HepG2 (cell line): ENCODE results near the gene TBCEL. TPM values are rescaled to one million over a fixed set of nuclear protein-coding genes. Genes with fewer than 3 reads are reported as not detected.

Experiments used
- ATAC-seq: fragments of 200-7000 bp; cut with Tn5 transposase; 3 replicates; pipeline ENCODE4 v1.9.1; 2020; ENCODE audit warnings: mild to moderate bottlenecking, moderate library complexity
- BruUV-seq: library from RNA; stranded (reverse); fragments of 400-500 nt; replicated peaks from 2 replicates; lab custom pipeline; 2021; lab: Mats Ljungman, UMichigan
- CTCF ChIA-PET: fragments of 300-600 bp; formaldehyde crosslinking; extraction: SDS; loops from one replicate; lab custom pipeline; 2021; ENCODE audit warnings: low total read pairs, inconsistent platforms, low intra/inter-chr PET ratio; lab: Yijun Ruan, JAX
- POLR2A ChIA-PET: fragments of 350-600 bp; sonication (Branson Sonifier 250); formaldehyde crosslinking; loops from one replicate; lab custom pipeline; 2020; ENCODE audit warnings: antibody characterized with exemption, inconsistent platforms; lab: Yijun Ruan, JAX
- DNase-seq: peaks from one replicate; pipeline ENCODE4 v3.0.0-alpha.2; 2015; ENCODE audit warnings: low spot score
- FAIRE-seq: peaks from 3 replicates; lab custom pipeline; 2011; peaks lifted over from hg19 to GRCh38; lab: Jason Lieb, UNC
- H2AFZ ChIP-seq: one replicate; pipeline ENCODE4 v1.6.1; 2011; ENCODE audit warnings: low read length, inconsistent platforms
- H3K27ac ChIP-seq: fragments of 300-600 bp; 3 replicates; pipeline ENCODE4 v1.8.0; 2011; ENCODE audit warnings: mixed run types, mild to moderate bottlenecking, mixed read lengths, low read length, inconsistent platforms; ENCODE audit not compliant: insufficient read depth; ENCODE audit errors: extremely low read length
- H3K27me3 ChIP-seq, 2 experiments: fragments of 200-600 bp in 1 of 2; 2 replicates in 1 of 2; 3 replicates in 1 of 2; pipeline versions ENCODE4 v1.6.0 to v1.8.0; 2011; ENCODE audit warnings: low read length in 2 of 2, mild to moderate bottlenecking in 2 of 2, moderate library complexity in 2 of 2, inconsistent platforms in 1 of 2; ENCODE audit not compliant: insufficient read depth in 2 of 2, control insufficient read depth in 1 of 2
- H3K36me3 ChIP-seq, 2 experiments: fragments of 200-600 bp in 1 of 2; replicated peaks in 1 of 2; 2 replicates in 1 of 2; 3 replicates in 1 of 2; pipeline versions ENCODE4 v1.5.1 to v1.8.0; 2011; ENCODE audit warnings: low read length in 2 of 2, inconsistent platforms in 1 of 2; ENCODE audit not compliant: insufficient read depth in 2 of 2, control insufficient read depth in 1 of 2
- H3K4me1 ChIP-seq: 2 replicates; pipeline ENCODE4 v1.5.1; 2012; ENCODE audit warnings: low read length, inconsistent platforms; ENCODE audit not compliant: insufficient read depth
- H3K4me2 ChIP-seq: 2 replicates; pipeline ENCODE4 v1.6.0; 2011; ENCODE audit warnings: low read depth, low read length, inconsistent platforms
- H3K4me3 ChIP-seq, 3 experiments: fragments of 200-600 bp in 1 of 3; sonication (generic), shearing (Covaris generic) in 1 of 3; replicated peaks in 1 of 3; 2 replicates each; pipeline ENCODE4 v1.5.1; 2011 to 2016; ENCODE audit warnings: low read length in 3 of 3, inconsistent platforms in 2 of 3, low read depth in 2 of 3, mild to moderate bottlenecking in 2 of 3, control low read depth in 1 of 3, mixed read lengths in 1 of 3; ENCODE audit not compliant: insufficient read depth in 1 of 3
- H3K79me2 ChIP-seq: one replicate; pipeline ENCODE4 v1.6.1; 2011; ENCODE audit warnings: low read length, inconsistent platforms; ENCODE audit not compliant: insufficient read depth
- H3K9ac ChIP-seq: 2 replicates; pipeline ENCODE4 v1.6.0; 2011; ENCODE audit warnings: mild to moderate bottlenecking, low read depth, low read length, inconsistent platforms; ENCODE audit not compliant: insufficient read depth
- H3K9me3 ChIP-seq: 2 replicates; pipeline ENCODE4 v1.5.1; 2012; ENCODE audit warnings: mild to moderate bottlenecking, low read length
- H4K20me1 ChIP-seq: 2 replicates; pipeline ENCODE4 v1.6.0; 2011; ENCODE audit warnings: inconsistent platforms, mild to moderate bottlenecking, low read length, moderate library complexity; ENCODE audit not compliant: insufficient read depth
- ARNT ChIP-seq: fragments of 450-650 bp; IDR thresholded peaks from 2 replicates; pipeline ENCODE4 v1.6.1; 2017
- MAFK ChIP-seq, 2 experiments: IDR thresholded peaks in 1 of 2; conservative IDR thresholded peaks in 1 of 2; 2 replicates each; pipeline ENCODE4 v1.6.1; 2011; ENCODE audit warnings: improper control_type of control experiment in 2 of 2, low read length in 2 of 2
- RBFOX2 ChIP-seq: fragments of 200-400 bp; formaldehyde crosslinking; IDR thresholded peaks from 2 replicates; pipeline ENCODE4 v1.6.1; 2017; ENCODE audit warnings: low read depth, mild to moderate bottlenecking, low read length
- ZNF441 ChIP-seq: sonication (generic); formaldehyde crosslinking; IDR thresholded peaks from 2 replicates; pipeline ENCODE4 v1.7.0; 2021; ENCODE audit warnings: missing genetic modification reagents, borderline replicate concordance
- WGBS: methylation state at CpG from one replicate; pipeline ENCODE4 v1.1.6; 2017; ENCODE audit warnings: low lambda C conversion rate; 5-methylcytosine and 5-hydroxymethylcytosine counted together
- in situ Hi-C: cut with HindIII; loops from 2 replicates; pipeline ENCODE4 v1.10.0; 2017; ENCODE audit warnings: low pct_unique_long_range_greater_than_20kb; ENCODE audit not compliant: extremely low pct_ligation_motif_present
- intact Hi-C: fragments of 100-400 bp; cut with micrococcal nuclease; formaldehyde crosslinking; loops from one replicate; pipeline ENCODE4 v1.10.0; 2022; ENCODE audit not compliant: unreplicated experiment
- polyA plus RNA-seq, 8 experiments: library from polyadenylated mRNA; depleted of rRNA in 3 of 8; stranded (reverse) in 7 of 8; unstranded in 1 of 8; fragments of >200 nt; fragmentation: Illumina TruSeq in 4 of 8; extraction: Trizol in 4 of 8; gene quantifications; 2 replicates each; pipeline versions ENCODE4 v1.2.1 to v1.2.3, GENCODE V29; 2011 to 2016; ENCODE audit warnings: low read depth in 4 of 8, missing spikeins in 1 of 8, mixed read lengths in 1 of 8; ENCODE audit not compliant: insufficient read depth in 1 of 8
- total RNA-seq, 5 experiments: library from RNA; depleted of rRNA; stranded (reverse); fragments of >200 nt; fragmentation: Illumina TruSeq; extraction: Trizol; gene quantifications; 2 replicates each; pipeline ENCODE4 v1.2.3, GENCODE V29; 2016; ENCODE audit warnings: low read depth in 1 of 5
- TF ChIP-seq, protein P1 (sequence below): sonication (generic); formaldehyde crosslinking; IDR thresholded peaks from 2 replicates; pipeline ENCODE4 v1.8.1; 2023; ENCODE audit warnings: mild to moderate bottlenecking, missing genetic modification reagents

Gene TBCEL
- total and polyA plus RNA-seq, 2 of the 13 experiments (the other 11 are each of a cell fraction or from before 2014, with no cell fraction given): 6.1 to 12.5 TPM

DNA sequence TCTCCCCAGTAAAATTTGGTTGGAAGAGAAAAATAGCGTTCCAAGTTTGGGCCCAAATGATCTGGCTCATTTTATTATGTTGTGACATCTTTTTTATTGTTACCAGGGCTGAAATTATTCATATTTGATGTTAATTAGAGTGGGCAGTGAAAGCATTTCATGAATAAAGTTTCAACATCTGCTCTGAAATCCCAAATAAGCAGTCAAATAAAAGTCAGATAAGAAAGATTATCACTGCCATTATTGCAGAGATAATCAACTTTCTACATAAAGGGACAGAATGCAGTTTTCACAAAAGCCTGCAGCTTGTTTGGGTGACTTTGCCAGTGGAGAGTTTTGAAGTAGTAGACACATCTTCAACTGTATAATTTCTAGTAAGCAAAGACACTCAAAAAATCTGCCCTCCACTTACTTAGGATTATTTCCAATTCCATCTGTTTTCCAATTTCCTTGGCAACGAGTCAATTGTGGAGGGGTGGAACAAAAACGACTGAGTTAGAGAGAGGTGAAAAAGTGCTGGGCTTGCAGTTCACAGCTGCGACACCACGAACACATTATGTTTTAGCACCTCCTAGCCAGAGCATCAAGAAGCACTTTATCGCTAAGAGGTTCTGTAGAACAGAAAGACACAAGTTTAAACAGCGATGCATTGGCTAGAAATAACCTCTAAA is 86.1 kb downstream of the TBCEL start:
- in situ Hi-C loops: loop anchor here (5.0 kb wide), 1 partner anchor 168 kb away; no protein-coding TSS in a partner anchor
- Histone ChIP-seq H3K79me2 (no peaks in the 10 kb centered on the region), H4K20me1 (no peaks in the 10 kb centered on the region), H3K27me3 (peaks cover 0 to 15% of the 10 kb centered on the region in 2 experiments; a peak in 1 of 5 replicates), H3K27ac (no peak overlapping the region), H3K9ac (no peak overlapping the region), H3K36me3 (no peaks in the 10 kb centered on the region), H3K4me2 (no peak overlapping the region), H3K9me3 (no peaks in the 10 kb centered on the region), H3K4me1 (no peaks in the 10 kb centered on the region), H3K4me3 (no peak overlapping the region), H2AFZ (no peak overlapping the region)
- WGBS: 31% methylated on average over 7 of the region's 7 CpGs
- DNase-seq (no peak), ATAC-seq (no peak), FAIRE-seq (no peak)
- BruUV-seq: no TSS peak
- intact Hi-C loops: loop anchor here (10.0 kb wide), 1 partner anchor 85 kb away; no protein-coding TSS in a partner anchor
- CTCF ChIA-PET: no interaction called here
- POLR2A ChIA-PET: no interaction called here
- peak; percentile 21 to 68; a peak in 3 of 4 replicates for TF ChIP-seq MAFK (conservative IDR thresholded peaks at IDR 0.05 in 1 of 2, IDR thresholded peaks at IDR 0.05 in 1 of 2; ENCODE audit: low read length in 2 of 2)
- no peak for TF ChIP-seq ARNT

DNA sequence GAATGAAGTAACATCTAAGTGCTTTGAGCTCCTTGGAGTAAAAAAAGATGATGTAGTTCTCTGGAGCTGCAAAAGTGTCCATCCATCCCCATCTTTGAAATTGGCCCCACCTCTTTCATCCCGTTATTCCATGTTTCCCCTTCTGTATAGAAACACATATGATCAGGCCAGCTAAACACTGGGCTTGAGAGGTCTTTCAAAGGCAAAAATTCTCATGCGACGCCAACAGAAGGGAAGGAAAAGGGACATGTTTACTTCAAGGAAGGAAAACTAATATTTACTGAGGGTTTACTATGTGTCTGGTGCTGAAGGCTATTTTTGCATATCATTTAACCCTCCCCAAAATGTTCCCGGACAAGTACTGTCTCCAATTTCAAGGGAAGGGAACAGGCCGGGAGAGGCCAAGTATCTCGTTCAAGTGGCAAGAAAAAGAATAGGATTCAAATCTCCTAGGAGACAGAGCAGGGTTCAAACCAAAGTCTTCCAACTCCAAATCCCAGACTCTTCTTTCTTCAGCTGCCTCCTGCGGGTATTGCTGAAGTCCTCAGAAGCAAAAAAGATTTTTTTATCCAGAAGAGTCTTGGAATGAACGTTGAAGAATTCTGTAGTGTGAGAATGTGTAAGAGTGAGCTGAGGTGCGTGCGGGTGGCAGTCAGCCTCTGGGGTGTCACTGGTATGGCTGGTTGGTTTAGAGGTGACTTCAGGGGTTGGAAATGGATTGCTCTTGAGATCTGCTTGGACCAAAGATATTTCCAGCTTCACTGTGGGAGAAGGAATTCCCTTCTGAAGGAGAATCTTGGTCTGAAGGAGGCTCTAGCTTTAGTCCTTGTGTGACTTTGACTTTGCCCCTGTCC is 87.2 kb downstream of the TBCEL start:
- FAIRE-seq: no peak
- Histone ChIP-seq H3K27me3 (peaks cover 0 to 15% of the 10 kb centered on the region in 2 experiments; a peak in 1 of 5 replicates), H3K36me3 (no peaks in the 10 kb centered on the region)
- CTCF ChIA-PET: no interaction called here
- TF ChIP-seq, protein P1, sequence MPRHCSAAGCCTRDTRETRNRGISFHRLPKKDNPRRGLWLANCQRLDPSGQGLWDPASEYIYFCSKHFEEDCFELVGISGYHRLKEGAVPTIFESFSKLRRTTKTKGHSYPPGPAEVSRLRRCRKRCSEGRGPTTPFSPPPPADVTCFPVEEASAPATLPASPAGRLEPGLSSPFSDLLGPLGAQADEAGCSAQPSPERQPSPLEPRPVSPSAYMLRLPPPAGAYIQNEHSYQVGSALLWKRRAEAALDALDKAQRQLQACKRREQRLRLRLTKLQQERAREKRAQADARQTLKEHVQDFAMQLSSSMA (CRISPR knock-in tag): no peak
- TF ChIP-seq RBFOX2: no peak
- TF ChIP-seq ZNF441: no peak
- TF ChIP-seq, all 625 proteins: peak for 0
- intact Hi-C loops (loop anchor here (10.0 kb wide), 1 partner anchor 84 kb away; no protein-coding TSS in a partner anchor), in situ Hi-C loops (loop anchor here (5.0 kb wide), 1 partner anchor 169 kb away; no protein-coding TSS in a partner anchor)
- no peaks in the 10 kb centered on the region for H4K20me1 ChIP-seq
- H3K9ac ChIP-seq: no peak overlapping the region
- no peaks in the 10 kb centered on the region for H3K9me3 ChIP-seq
- ATAC-seq (no peak), DNase-seq (no peak)
- WGBS: 48% methylated on average over 10 of the region's 10 CpGs
- no peaks in the 10 kb centered on the region for H3K4me1 ChIP-seq
- no peak overlapping the region for H2AFZ ChIP-seq
- BruUV-seq: no TSS peak
- no peak overlapping the region for H3K4me3 ChIP-seq
- POLR2A ChIA-PET: no interaction called here
- H3K27ac ChIP-seq: no peak overlapping the region
- H3K79me2 ChIP-seq: no peaks in the 10 kb centered on the region
- no peak overlapping the region for H3K4me2 ChIP-seq
